NCI-H187 (cell line): ENCODE results near the gene ACER1.

ENCODE experiments used
- DNase-seq, 2 experiments: peaks; one replicate each; lab custom pipeline; 2025; lab: John Stamatoyannopoulos, UW

Gene ACER1

DNA sequence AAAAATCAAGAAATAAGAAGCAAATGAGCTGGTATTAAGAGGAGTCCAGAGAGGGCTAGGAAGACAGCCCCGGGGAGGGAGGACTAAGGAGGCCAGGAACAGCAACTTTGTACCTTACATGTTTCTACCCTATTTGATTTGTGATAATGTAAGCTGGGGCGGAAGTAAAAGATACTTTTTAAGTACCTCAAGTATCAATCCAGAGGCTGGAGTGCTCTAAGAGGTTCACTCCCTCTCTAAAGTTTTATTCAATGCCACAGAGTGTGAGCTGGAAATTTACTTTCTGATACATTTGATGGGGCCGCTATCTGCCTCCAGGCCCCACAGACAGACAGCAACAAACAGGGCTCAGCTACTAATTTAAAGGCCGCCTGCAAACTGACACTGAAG lies 65.0 kb downstream of the ACER1 start:
- no peak for DNase-seq

DNA sequence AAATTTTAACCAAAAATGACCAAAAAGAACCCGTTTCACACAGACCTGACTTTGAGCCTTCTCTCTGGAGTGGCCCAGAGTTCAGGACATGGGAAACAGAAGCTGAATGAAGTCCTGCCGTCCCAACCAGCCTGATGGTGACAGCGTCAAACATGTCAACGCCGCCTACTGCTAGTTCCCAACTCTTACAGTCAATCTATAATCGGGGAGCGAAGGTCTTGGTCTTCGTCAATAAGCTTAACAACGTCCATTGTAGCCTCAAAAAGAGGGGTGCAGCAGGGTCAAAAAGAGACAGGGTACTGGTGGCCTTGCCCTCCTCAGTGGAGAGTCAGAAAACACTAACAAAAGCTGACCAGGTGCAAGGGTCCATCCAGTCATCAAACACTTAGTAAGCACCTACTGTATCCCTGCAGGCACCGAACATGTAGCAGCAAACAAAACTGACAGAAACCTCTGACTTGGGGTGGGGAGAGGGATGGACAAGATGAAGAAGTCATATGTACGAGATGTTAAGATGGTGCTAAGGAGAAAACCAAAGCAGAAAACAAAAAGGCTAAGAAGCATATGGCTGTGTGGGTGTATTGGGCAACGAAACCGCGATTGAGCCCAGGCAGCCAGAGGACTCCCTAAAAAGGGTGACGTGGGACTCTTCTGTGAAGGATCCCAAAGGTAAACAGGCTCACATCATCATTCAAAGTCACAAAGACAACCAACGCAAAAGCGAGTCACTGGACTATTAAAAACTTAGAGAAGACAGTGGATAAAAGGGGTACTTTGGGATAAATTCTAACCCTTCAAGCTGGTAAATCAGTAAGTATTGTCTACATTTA lies 65.6 kb downstream of the ACER1 start:
- DNase-seq: no peak

DNA sequence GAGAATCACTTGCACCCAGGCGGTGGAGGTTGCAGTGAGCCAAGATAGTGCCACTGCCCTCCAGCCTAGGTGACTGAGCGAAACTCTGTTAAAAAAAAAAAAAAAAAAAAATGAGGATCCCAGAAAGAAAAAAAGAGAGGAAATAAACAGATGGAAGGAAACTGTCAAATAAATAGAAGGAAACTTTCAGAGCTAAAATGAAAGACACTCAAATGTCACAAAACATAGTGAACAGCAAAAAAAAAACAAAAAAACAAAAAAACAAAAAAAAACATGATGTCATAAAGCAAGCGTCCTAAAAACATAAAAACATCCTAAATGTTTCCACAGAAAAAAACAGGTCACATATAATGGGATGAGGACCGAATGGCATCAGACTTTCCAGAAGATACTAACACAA lies 68.6 kb downstream of the ACER1 start:
- DNase-seq: no peak

DNA sequence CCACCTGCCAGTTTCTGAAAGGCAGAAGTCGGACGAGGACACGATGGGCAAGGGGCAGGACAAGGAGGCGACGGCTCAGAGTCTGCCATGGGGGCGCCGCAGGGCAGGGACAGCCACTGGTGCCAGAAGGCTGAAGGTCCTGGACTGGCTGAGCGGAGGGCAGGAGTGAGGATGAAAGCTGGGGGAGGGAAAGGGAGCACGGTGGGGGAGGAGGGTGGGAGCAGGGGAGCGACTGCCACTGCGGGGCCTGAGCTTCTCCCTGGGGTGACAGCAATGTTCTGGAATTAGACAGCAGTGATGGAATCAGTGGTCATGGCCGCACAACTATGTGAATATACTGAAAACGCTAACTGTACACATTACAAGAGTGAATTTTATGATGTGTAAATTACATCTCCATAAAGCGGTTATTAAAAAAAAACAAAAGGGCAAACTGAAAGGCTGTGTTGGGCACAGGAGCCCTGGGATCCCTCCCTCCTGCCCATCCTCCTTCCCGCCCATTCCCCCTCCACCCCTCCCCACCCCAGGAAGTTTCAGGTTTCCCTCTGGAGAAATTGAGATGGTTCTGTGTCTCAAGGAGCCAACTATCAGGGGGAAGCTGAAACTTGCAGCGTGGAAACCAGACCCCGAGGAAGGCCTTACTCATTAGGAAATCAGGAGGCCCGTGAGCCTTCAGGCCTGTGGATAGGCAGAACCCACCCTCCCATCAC lies 69.5 kb downstream of the ACER1 start:
- DNase-seq: no peak

DNA sequence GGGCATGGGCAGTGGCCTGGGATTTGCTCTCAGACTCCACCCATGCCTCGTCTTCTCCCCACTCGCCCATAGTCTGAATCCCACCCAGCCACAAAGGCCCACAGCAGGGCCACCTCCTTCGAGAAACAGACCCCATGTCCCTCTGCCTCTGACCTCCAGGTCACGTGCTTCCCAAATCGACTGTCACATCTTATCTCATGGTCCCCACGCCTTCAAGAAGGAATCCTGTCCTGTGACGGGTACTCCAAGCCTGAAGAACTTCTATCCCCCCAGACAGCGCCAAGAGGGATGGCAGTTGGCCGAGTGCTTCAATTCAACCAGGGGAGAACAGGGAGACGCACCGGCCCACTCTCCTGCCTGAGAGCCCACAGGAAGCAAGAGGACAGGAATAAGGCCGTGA lies 70.1 kb downstream of the ACER1 start:
- DNase-seq: no peak

GRCh38 chr19:6262519-6262918 lies 70.9 kb downstream of the ACER1 start:
- no peak for DNase-seq

DNA sequence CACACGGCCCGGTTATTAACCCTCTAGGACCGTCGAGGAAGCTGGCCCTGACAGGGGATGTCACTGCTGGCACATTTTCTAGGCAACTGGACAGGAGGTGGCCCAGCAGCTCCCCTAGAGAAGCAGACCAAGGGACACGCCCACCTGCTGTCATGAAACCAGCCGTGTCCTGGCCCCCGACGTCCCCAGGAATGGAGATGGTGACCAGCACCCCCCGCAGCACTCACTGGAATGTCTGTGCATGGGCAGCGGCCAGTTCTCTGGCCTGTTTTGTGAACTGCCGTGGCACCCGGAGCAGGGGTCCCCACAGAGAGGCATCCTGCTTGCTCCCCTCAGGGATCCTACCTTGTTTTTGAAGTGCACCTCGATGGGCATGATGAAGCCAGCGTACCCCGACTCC lies 71.5 kb downstream of the ACER1 start:
- no peak for DNase-seq

- DNase-seq: no peak
Observed at GRCh38 chr19:6260912-6261650, 72.3 kb downstream of the ACER1 start.

- DNase-seq: no peak
Observed at GRCh38 chr19:6260376-6260775, 73.0 kb downstream of the ACER1 start.

DNA sequence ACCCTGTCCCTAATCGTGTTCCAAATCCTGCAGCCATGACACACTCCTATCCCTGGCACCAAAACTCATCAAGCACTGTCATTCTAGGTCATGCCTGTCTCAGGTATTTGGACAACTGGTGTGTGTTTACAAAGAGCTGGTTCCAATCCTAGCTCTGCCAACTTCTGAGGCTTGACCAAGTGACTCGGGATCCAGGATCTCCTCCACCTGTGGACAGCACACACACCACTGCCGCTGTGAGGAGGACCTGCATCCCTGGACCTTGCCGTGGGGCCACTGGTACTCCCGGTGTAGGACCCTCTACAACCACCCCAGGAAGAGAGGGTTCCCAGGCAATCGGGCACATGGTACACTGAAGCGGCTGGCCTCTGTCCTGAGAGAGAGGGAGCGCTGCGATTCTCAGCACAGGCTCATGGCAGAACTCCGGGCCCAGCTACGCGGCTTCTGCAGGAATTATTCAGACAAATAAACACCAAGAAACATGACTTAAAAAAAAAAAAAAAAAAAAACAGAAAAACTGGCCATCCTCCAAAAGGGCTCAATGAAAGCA lies 74.0 kb downstream of the ACER1 start:
- DNase-seq: no peak

GRCh38 chr19:6258812-6259311 lies 74.5 kb downstream of the ACER1 start:
- no peak for DNase-seq
